Measurements from ENCODE around the gene PACRG.

The PACRG gene

DNA sequence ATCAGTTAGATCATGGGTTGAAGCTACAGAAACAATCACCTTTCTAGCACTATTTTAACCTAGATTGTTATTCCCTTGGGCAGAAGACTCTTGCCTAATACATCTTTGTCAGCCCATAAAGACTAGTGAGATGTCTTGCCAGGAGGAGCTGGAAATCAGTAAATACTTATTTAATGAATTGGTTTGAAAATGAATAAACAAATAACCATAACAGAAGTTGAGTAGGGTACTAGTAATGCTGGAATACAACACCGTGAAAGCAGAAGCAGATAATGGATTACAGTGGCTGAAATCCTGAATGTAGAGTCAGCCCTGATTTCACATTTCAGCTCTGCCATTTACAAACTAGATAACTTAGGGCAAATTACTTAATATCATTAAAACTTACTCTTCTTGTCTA, 236.1 kb downstream of the PACRG start:
- H3K9ac ChIP-seq: no peak overlapping the region
- no peaks in the 10 kb centered on the region for H3K27me3 ChIP-seq (ENCODE audit: insufficient read depth, low read depth)

DNA sequence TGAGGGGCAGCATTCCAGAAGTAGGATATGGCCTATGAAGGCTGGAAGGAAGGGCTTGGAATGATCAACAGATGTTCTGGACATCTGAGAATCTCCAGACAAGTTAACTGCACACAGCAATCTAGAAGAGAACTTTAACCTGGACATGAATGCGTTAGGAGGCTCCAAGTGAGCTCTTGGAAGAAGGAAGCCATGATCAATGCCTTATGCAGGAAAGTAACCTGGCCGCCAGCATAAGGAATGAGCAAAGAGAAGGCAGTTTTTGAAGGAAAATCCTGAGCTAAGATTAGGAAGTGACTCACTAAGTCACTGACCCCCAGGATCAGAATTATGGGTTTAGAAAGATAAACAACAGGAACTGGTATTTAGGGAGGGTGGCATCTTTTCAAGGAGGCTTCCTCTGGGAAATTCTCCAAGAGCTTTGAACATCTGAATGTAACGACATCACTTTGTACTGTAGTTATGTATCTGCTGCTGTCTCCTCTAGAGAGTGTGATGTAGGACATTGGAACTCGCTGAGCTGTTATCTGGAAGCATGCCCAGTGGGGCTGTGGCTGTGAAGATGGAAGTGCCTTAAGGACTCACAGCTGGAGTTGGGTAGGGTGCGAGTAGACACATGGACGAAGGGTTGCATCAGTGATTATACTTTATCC, 236.8 kb downstream of the PACRG start:
- H3K27ac ChIP-seq: no peak overlapping the region
- no peak overlapping the region for H3K4me2 ChIP-seq
- H3K36me3 ChIP-seq (ENCODE audit: insufficient read depth): no peaks in the 10 kb centered on the region
- no peaks in the 10 kb centered on the region for H3K27me3 ChIP-seq (ENCODE audit: insufficient read depth, low read depth)
- peaks cover 7% of the 10 kb centered on the region for H3K4me1 ChIP-seq (ENCODE audit: low read depth, poor library complexity, severe bottlenecking)
- no peak overlapping the region for H2AFZ ChIP-seq (ENCODE audit: low read depth)
- H3K9ac ChIP-seq: no peak overlapping the region
- no peak overlapping the region for H3K4me3 ChIP-seq (IDR thresholded peaks at IDR 0.05; ENCODE audit: insufficient read depth, low read depth, low read length)
- H3K79me2 ChIP-seq (ENCODE audit: insufficient read depth, low read depth): no peaks in the 10 kb centered on the region
- TF ChIP-seq, protein P1, sequence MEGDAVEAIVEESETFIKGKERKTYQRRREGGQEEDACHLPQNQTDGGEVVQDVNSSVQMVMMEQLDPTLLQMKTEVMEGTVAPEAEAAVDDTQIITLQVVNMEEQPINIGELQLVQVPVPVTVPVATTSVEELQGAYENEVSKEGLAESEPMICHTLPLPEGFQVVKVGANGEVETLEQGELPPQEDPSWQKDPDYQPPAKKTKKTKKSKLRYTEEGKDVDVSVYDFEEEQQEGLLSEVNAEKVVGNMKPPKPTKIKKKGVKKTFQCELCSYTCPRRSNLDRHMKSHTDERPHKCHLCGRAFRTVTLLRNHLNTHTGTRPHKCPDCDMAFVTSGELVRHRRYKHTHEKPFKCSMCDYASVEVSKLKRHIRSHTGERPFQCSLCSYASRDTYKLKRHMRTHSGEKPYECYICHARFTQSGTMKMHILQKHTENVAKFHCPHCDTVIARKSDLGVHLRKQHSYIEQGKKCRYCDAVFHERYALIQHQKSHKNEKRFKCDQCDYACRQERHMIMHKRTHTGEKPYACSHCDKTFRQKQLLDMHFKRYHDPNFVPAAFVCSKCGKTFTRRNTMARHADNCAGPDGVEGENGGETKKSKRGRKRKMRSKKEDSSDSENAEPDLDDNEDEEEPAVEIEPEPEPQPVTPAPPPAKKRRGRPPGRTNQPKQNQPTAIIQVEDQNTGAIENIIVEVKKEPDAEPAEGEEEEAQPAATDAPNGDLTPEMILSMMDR (conservative IDR thresholded peaks at IDR 0.05; ENCODE audit: low read depth, low read length): no peak
- no peaks in the 10 kb centered on the region for H4K20me1 ChIP-seq (ENCODE audit: insufficient read depth)

More for the DNA sequence above, 236.1 kb downstream of the PACRG start:
- Histone ChIP-seq H3K36me3 (ENCODE audit: insufficient read depth) (no peaks in the 10 kb centered on the region), H3K4me1 (ENCODE audit: low read depth, poor library complexity, severe bottlenecking) (peaks cover 7% of the 10 kb centered on the region), H3K79me2 (ENCODE audit: insufficient read depth, low read depth) (no peaks in the 10 kb centered on the region), H2AFZ (ENCODE audit: low read depth) (no peak overlapping the region), H3K4me3 (IDR thresholded peaks at IDR 0.05; ENCODE audit: insufficient read depth, low read depth, low read length) (no peak overlapping the region), H3K4me2 (no peak overlapping the region), H4K20me1 (ENCODE audit: insufficient read depth) (no peaks in the 10 kb centered on the region), H3K27ac (no peak overlapping the region)
- TF ChIP-seq, protein P1 (conservative IDR thresholded peaks at IDR 0.05; ENCODE audit: low read depth, low read length): no peak

DNA sequence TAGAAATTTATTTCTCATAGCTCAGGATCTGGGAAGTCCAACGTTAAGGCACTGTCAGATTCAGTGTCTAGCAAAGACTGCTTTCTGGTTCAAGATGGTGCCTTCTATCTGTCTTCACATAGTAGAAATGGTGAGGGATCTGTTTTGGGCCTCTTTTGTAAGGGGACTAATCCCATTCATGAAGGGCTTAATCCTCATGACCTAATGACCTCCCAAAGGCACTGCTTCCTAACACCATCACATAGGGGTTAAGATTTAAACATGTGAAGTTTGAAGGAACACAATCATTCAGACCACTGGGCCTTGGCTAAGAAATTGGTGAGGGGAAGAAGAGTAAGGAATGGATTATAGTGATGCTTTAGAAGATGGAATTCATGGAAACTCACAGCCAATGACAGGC, 237.6 kb downstream of the PACRG start:
- H3K4me2 ChIP-seq: no peak overlapping the region
- H3K4me3 ChIP-seq (IDR thresholded peaks at IDR 0.05; ENCODE audit: insufficient read depth, low read depth, low read length): no peak overlapping the region
- no peak overlapping the region for H3K27ac ChIP-seq
- H2AFZ ChIP-seq (ENCODE audit: low read depth): no peak overlapping the region
- H3K27me3 ChIP-seq (ENCODE audit: insufficient read depth, low read depth): no peaks in the 10 kb centered on the region
- no peaks in the 10 kb centered on the region for H4K20me1 ChIP-seq (ENCODE audit: insufficient read depth)
- H3K36me3 ChIP-seq (ENCODE audit: insufficient read depth): no peaks in the 10 kb centered on the region
- TF ChIP-seq, protein P1 (conservative IDR thresholded peaks at IDR 0.05; ENCODE audit: low read depth, low read length): no peak
- no peaks in the 10 kb centered on the region for H3K79me2 ChIP-seq (ENCODE audit: insufficient read depth, low read depth)
- H3K9ac ChIP-seq: no peak overlapping the region
- H3K4me1 ChIP-seq (ENCODE audit: low read depth, poor library complexity, severe bottlenecking): peaks cover under 1% of the 10 kb centered on the region

DNA sequence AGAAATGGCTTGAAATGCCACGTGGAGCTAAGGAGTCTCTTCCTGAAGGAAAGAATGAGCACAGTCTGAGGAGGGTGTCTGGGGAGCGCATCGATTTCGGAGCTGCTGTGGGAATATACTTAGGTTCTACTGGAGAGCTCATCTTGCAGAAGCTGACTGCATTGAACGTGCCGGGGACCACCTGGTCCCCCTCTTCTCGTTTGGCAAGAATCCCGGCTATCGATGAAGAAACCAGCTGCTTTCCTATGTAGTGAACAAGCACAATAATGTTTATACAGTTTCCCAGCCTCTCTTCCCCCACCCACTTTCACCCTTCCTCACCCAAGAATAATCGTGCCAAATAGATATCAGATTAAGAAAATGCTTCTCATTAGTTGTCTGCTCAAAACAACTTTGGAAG, 242.5 kb downstream of the PACRG start:
- no peak overlapping the region for H3K27ac ChIP-seq
- no peak overlapping the region for H3K9ac ChIP-seq
- no peaks in the 10 kb centered on the region for H3K79me2 ChIP-seq (ENCODE audit: insufficient read depth, low read depth)
- TF ChIP-seq, protein P1 (conservative IDR thresholded peaks at IDR 0.05; ENCODE audit: low read depth, low read length): no peak
- no peaks in the 10 kb centered on the region for H3K27me3 ChIP-seq (ENCODE audit: insufficient read depth, low read depth)
- H3K4me3 ChIP-seq (IDR thresholded peaks at IDR 0.05; ENCODE audit: insufficient read depth, low read depth, low read length): no peak overlapping the region
- H2AFZ ChIP-seq (ENCODE audit: low read depth): no peak overlapping the region
- no peaks in the 10 kb centered on the region for H3K4me1 ChIP-seq (ENCODE audit: low read depth, poor library complexity, severe bottlenecking)
- no peak overlapping the region for H3K4me2 ChIP-seq
- H3K36me3 ChIP-seq (ENCODE audit: insufficient read depth): no peaks in the 10 kb centered on the region
- H4K20me1 ChIP-seq (ENCODE audit: insufficient read depth): no peaks in the 10 kb centered on the region
